ENCODE data around the gene UGCG.

DNA sequence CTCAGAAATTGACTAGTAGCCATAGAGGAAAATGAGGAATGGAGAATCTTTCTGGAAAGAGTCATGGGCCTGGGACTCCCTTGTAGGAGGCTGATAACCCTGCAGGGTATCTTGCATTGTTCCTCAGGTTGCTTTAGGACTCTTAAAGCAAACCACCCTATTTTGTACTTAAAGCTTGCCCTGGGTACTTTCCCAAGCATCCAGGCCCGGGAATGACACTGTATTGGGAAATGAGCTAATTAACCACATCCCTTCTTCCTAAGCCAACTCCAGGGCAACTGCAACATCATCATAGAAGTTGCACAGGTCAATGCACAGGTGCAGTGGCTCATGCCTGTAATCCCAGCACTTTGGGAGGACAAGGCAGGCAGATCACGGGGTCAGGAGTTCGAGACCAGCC is 55.9 kb downstream of the UGCG start:
- TF ChIP-seq POLR2A (IDR thresholded peaks at IDR 0.05; ENCODE audit: low read length) (no peak), GATA1 (IDR thresholded peaks at IDR 0.05; ENCODE audit: low read depth, low read length) (no peak)
